DMS153 (cell line): ENCODE data around the gene PLEKHN1.
"Not testable (repeated sequence)": the region's sequence is repeated elsewhere in the genome, so short reads cannot be mapped to it uniquely, and the experiment has no call there.

Experiments used
- DNase-seq: peaks from one replicate; lab custom pipeline; 2025; lab: John Stamatoyannopoulos, UW

The PLEKHN1 gene

DNA sequence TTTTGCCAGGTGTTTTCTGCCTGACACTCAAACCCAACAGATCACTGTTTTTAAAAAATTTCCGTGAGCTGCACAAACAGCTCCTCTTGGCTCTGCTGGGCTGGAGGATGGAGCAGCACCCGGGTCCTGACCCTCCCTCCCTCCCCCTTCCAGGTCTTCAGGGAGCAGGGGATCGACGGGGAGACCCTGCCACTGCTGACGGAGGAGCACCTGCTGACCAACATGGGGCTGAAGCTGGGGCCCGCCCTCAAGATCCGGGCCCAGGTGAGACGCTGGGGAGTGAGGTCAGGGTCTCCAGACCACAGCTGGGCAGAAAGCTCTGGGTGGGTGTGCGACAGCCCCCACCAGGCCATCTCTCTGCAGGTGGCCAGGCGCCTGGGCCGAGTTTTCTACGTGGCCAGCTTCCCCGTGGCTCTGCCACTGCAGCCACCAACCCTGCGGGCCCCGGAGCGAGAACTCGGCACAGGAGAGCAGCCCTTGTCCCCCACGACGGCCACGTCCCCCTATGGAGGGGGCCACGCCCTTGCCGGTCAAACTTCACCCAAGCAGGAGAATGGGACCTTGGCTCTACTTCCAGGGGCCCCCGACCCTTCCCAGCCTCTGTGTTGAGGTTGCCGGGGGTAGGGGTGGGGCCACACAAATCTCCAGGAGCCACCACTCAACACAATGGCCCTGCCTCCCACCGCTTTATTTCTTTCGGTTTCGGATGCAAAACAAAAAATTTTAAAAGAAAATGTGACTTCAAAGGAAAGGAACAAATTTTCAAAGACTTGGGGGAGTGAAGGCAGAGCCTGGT is 22.5 kb upstream of the PLEKHN1 start:
- DNase-seq: no peak

DNA sequence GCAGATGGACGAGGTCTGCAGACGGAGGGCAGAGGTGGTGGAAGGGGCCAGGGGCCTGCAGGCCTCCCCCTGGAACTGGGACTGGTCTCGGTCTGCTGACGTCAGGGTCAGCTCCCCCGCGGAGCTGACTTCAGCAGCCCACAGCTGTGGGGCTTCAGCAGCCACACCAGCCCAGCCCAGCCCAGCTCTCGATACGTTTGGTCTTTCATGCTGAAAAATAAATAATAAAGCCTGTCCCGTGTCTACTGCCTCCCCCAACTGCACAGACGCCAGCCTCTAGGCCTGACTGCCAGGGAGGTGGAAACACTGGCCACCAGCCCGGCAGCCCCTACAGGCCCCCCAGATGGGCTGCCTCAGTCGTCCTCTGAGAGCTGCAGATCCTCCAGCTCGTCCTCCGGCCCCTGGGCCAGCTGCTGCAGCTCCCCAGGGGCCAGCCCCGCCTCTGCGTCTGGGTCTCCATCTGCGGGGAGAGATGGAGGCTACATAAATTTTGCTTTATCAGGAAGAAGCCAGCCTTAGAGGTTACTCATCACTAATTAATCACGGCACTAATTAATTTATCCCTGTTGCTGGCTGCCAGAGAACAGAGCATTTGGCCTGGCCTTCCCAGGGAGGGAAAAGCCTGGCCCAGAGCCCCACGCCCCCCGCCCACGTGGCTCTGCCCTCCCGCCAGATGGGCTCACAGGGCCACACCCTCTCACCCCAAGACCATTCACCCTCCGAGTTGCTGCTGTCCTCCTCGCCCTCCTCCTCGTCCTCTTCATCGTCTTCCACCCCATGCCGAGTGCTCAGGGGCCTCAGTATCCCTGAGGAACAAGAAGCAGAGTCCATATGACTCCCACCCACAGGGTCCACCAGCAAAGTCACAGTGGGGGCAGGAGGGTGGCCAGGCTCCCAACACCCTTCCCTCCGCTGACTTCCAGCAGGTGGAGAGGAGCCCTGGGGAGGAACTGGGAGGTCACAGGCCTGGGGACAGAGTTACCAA is 21.6 kb upstream of the PLEKHN1 start:
- DNase-seq: no peak

DNA sequence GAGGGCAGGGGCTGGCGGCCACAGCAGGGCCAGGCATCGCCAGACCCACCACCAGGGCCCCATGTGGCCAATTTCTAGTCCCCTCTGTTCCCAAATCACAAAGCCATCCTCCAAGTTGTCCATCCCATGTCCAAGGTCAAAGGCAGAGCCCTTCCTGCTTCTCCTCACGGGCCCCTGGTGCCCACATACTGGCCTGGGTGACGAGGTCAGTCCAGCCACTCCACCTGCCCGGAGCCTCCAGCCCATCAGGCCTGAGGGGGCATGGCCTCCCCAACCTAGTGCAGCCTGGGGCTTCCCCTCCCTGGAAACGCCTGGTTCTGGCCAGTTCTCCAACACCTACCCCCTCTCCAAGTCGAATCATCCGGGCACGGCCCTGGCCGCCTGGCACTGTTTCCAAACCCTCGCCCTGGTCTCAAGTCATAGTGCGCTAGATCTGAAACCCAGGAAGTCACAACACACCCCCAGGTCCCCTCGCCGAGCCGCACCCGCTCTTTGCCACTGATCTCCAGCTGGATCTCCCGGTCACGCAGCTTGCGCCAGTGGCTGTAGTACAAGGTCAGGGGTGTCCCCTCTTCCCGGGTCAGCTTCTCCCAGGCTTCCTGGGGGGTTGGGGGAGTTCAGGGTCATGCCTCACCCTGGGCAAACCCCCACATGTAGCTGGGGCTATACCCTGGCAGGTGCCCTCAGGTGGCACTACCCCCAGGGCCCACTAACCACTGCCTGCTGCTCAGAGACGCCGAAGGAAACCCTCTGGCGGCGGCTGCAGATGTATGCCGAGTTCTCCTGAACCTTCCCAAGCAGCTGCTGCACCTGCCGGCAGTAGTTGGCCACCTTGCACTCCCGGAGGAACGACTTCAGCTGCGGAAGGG is 20.4 kb upstream of the PLEKHN1 start:
- no peak for DNase-seq

DNA sequence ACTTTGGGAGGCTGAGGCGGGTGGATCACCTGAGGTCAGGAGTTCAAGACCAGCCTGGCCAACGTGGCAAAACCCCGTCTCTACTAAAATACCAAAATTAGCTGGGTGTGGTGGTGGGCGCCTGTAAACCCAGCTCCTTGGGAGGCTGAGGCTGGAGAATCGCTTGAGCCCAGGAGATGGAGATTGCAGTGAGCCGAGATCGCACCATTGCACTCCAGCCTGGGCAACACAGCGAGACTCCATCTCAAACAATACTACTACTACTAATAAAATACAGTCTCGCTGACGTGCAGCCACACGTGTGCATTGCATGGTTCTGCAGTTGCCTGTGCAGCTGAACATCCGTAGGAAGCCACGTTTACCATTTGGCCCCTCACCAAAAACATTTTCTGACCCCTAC is 19.5 kb upstream of the PLEKHN1 start:
- DNase-seq: not testable (repeated sequence)

DNA sequence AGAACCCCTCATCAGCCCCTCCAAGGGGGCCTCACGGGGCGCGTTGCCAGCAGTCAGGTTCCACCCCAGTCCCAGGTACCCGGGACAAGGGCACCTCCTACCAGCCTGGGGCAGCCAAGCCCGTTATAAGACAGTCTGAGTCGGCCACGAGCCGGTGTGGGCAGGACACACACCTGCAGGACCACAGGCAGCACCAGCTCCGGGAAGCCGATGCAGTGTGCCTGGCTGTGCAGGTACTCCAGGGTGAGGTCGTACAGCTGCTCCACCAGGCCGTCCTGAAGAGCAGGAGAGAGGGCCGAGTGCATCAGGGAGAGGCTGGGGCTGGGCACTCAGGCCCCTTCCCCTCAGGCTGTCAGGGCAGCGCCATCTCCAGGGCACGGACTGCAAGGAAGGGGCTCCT is 18.3 kb upstream of the PLEKHN1 start:
- no peak for DNase-seq

DNA sequence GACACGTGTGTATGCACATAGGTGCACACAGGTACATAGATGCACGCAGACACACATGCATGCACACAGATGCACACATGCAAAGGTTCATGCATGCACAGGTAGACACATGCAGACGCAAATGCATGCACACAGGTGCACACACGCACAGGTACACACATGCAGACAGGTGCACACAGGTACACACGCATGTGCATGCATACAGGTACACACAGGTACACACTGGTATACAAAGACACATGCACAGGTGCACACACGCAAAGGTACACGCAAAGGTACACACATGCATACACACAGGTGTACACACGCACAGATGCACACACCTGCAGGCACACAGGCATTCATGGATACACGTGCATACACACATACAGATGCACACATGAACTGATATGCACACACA is 16.0 kb upstream of the PLEKHN1 start:
- no peak for DNase-seq

DNA sequence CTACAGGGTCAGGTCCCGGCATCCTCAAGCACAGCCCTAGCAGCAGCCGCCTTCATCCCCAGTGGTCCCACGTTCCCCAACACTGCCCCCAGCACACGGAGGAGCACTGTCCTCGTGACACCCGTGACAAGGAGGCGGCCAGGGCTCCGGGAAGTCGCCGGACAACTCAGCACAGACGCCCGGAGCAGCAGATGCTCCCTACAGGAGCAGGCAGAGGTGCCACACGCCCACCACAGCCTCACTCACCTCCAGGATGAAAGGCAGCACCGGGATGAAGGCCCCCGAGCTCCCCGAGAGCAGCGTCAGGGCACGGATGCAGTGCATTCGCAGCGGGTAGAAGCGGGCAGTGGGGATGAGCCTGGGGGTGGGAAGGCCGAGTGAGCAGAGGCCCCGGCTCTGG is 15.4 kb upstream of the PLEKHN1 start:
- DNase-seq: no peak

DNA sequence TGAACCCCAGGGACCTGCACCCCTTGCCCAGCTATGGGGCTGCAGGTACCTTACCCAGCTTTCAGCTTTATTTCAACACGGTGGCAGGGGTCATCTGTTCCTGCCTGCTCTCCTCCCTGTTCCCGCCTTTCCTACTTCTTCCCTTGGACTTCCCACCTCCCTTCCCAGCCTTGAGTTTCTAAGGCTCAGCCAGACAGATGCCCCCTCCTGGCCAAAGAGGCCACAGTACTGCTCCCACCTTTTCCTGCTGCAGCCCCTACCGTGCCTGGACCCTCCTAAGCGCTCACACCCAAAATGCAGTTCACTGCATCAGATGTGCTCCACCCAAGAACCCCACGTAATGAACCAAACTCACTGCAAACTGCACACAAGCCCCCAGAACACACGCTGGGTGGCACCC is 14.9 kb upstream of the PLEKHN1 start:
- no peak for DNase-seq

DNA sequence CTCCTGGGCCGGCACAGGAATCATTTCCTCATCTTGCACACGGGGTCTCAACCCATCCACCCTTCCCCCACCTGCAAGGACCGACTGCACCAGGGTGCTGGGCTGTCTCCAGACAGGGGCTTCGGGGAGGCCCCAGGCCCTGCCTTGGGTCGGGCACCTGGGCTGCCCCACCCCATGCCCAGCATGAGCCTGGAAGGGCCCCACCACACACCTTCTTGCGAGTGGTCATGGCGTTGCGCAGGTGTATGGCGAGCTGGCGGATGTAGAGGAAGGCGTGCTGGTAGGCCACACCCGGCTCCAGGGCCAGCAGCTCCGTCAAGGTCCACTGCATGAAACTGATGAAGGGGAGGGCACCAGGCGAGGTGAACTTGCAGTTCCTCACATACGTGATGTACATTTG is 14.1 kb upstream of the PLEKHN1 start:
- DNase-seq: no peak

DNA sequence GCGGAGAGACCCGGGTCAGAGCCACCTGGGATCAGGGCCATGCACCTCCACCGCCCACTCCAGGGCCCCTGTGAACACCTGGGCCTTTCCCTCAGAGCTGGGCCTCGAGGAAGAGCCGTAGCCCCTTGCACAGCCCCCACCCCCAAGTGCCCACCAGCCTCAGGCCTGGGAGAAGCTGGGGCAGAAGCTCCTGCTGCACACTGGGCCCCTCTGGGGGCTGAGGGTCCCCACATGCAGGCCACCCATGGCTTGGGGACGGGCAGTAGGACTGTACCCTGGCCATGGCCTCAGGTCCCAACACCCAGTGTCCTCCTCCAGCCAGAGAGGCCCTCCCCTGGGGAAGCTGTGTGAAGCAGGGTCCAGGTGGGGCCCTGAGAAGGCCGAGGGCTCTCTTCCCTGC is 13.7 kb upstream of the PLEKHN1 start:
- no peak for DNase-seq

DNA sequence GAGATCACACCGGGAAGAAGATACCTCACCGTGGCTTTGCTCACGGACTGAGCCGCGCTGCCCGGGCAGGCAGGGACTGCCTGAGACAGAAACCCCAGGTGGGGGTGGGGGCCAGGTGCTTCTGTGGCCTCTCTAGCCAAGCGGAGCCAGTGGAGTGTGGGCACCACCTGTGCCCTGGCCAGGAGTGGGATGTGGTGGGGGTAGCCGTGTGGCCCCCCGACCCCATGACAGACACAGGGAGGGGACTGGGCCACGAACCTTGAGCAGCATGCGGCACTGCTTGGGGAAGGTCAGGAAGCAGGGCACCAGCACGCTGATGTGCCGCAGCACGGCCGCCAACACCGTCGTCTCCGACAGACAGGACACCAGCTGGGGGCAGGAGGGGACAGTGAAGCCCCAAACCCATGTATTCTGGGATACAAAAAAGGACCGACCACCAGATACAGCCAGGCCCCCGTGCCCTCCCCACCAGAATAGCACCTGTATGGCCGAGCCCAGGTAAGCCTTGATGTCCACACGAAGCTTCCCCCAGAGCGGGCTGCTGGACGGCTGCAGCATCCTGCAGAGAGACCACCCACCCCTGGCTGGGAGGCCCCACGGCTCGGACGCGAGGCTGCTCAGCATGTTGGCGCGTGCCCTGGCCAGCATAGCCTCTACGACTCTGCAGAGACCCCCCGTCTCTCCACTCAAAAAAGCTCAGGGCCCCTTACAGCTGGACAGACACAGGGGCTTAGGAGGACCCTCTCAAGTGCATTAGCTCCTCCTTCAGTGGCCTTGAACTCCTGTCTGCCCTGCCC is 12.6 kb upstream of the PLEKHN1 start:
- no peak for DNase-seq

DNA sequence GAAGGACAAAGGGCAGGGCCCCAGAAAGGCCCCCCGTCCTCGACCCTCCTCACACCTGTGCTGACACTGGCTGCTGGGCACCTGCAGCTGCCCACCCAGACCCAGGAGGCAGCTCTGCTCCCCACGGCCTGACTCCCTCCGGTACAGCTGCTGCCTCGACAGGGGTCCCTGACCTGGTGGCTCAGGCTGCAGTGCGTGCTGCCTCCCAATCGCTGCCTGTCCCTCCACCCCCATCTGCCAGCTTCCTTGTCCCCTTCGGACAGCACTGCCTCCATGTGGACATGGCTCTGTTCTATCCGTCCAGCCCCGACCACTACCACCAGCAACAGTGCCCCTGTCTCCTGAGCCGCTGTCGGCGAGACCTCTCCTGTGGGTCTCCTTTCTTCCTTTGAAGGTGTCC is 11.4 kb upstream of the PLEKHN1 start:
- DNase-seq: no peak

DNA sequence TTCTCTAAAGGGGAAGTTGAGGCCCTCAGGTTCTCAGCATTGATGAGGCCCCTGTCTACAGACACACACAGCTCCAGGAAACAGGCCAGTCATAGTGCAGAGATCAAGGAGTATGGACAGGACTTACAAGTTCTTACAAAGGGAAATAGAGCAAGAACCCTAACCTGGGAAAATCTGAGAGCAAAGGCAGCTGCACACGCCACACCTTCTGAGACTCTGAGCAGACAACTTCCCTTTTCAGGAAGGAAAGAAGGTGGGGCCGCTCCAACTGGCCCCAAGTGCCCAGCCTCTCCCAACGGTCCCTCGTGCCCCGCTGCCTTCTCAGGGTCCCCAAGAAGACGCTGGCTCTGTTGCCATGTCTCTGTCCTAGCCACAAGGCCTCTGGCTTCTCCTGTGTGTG is 10.8 kb upstream of the PLEKHN1 start:
- DNase-seq: no peak

DNA sequence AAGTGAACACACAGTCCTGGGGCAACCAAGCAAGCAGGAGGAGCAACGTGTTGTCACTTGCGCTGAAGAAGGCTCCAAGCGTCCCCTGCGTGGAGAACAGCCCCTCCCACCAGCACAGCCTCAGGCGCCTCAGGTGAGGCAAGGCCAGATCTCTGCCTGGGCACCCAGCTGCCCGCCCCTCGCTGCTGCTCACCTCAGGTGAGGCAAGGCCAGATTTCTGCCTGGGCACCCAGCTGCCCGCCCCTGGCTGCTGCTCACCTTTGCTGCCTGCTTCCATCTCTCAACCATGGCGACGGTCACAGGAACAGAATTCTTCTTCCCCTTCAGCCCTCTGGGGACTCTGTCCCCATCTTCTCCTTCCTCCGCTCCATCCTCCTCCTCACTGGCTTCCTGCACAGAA is 9.6 kb upstream of the PLEKHN1 start:
- no peak for DNase-seq

DNA sequence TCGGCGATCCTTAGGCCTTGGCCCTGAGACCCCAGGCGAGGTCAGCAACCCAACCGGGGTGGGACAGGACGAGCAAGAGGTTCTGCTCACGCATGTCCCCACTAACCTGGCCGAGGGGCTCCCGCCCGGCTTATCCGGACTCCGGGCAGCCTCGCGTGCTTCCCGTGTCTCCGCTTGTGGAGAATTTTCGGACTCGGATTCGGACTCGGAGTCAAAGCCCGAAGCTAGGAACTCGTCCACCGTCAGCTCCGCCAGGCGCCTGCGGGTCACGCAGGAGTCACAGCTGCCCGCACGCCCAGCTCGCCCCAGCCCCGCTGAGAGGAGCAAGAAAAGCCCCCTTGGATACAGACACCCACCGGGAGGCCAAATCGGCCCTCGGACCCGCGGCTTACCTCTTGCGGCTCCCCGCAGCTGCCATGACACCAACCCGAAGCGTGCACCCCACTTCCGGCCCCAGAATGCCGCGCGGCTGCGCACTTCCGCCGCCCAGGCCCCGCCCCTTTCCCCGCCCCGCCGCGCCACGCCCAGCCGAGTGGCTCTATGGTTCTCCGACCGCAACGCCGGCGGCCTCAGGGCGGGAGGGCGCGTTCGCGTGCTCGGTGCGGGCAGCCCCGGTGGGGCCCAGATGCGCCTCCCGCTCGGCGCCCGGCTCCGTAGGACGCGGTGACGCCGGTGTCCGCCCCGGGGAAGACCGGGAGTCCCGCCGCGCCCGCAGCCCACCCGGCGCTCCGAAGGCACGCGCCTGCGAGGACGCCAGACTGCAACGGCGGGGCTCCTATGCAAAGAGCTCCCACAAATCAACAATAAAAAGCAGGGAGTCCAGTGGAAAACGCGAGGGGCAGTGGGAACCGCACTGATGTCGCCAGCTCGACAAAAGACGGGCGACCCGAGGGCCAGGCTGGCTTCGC is 7.2 kb upstream of the PLEKHN1 start, which contains the start of gene NOC2L:
Gene NOC2L, minus strand, starts transcription at position 434 of the 908 bp plus-strand sequence. Its CDS starts 16 bp downstream, at position 418.
- peak; percentile 87 for DNase-seq

DNA sequence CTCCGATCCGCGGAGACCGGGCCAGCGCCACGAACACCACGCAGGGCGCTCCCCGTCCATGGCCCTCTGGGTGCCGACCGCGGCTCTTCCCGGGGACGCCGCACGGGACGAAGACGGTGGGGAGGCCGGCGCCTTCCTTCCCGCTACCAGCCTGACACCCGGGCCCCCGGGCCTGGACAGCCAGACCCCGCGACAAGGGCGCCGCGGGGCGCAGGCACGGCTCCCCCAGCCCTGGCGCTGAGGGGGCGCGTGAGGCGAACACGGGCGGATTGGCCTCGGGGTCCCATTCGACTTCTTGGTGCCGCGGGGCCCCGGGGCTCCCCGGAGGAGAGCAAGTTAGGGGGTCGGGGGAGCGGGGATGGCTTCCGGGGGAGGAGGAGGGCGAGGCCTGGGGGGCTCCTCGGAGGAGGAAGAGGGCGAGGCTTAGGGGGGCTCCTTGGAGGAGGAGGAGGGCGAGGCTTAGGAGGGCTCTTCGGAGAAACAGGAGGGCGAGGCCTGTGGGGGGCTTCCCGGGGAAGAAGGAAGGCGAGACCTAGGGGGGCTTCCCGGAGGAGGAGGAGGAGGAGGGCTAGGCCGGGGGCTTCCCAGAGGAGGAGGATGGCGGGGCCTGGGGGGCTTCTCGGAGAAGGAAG is 6.4 kb upstream of the PLEKHN1 start:
- no peak for DNase-seq

DNA sequence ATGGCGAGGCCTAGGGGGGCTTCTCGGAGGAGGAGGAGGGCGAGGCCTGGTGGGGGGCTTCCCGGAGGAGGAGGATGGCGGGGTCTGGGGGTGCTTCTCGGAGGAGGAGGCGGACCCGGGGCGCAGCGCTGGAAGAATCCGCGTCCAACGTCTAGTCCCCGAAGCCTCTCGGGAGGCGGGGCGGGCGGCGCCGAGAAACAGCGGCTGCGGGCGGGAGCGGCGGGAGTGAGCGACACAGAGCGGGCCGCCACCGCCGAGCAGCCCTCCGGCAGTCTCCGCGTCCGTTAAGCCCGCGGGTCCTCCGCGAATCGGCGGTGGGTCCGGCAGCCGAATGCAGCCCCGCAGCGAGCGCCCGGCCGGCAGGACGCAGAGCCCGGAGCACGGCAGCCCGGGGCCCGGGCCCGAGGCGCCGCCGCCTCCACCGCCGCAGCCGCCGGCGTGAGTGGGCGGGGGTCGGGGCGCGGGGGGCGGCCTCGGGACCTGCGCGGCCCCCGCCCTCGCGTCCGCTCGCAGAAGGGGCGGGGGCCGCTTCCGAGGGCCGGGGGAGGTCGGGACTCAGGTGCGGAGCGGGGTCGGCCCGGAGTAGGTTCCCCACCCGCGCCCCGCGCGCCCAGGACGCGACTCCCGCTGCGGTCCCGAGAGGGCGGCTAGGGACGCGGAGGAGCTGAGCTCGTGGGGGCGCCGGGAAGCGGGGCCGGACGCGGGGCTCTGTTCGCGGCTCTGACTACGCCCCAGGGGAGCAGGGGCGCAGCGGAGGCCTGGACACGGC is 5.7 kb upstream of the PLEKHN1 start, which contains the start of gene KLHL17:
Gene KLHL17, plus strand, starts transcription at position 222 of the 769 bp plus-strand sequence. Its CDS starts 110 bp downstream, at position 332.
- peak; percentile 46 for DNase-seq

DNA sequence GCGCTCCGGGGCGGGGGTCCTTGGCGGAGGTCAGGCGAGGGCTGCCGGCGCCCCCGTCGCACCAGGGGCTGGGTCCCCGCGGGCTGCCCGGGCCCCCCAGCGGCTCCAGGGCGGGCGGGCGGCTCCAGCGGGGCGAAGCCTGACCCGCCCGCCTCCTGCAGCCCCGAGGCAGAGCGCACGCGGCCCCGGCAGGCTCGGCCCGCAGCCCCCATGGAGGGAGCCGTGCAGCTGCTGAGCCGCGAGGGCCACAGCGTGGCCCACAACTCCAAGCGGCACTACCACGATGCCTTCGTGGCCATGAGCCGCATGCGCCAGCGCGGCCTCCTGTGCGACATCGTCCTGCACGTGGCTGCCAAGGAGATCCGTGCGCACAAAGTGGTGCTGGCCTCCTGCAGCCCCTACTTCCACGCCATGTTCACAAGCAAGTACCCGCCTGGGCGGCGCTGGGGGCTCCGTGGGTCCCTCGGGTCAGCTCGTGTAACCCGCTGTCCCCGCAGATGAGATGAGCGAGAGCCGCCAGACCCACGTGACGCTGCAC is 5.1 kb upstream of the PLEKHN1 start:
- no peak for DNase-seq
